Fibroblast of pulmonary artery (primary cell): ENCODE measurements around the gene SMIM23.

Experiments
- DNase-seq: peaks from one replicate; pipeline ENCODE4 v3.0.0-alpha.2; 2010; ENCODE audit warnings: low read depth
- H3K4me3 ChIP-seq: replicated peaks from 2 replicates; pipeline ENCODE4 v1.5.1; 2011; ENCODE audit warnings: low read depth, mild to moderate bottlenecking, control low read depth, low read length, moderate library complexity
- TF ChIP-seq, protein P1 (sequence below): IDR thresholded peaks from 2 replicates; pipeline ENCODE4 v1.5.1; 2011; ENCODE audit warnings: mild to moderate bottlenecking, control low read depth, low read length, inconsistent platforms; ENCODE audit errors: missing control alignments

SMIM23 gene

DNA sequence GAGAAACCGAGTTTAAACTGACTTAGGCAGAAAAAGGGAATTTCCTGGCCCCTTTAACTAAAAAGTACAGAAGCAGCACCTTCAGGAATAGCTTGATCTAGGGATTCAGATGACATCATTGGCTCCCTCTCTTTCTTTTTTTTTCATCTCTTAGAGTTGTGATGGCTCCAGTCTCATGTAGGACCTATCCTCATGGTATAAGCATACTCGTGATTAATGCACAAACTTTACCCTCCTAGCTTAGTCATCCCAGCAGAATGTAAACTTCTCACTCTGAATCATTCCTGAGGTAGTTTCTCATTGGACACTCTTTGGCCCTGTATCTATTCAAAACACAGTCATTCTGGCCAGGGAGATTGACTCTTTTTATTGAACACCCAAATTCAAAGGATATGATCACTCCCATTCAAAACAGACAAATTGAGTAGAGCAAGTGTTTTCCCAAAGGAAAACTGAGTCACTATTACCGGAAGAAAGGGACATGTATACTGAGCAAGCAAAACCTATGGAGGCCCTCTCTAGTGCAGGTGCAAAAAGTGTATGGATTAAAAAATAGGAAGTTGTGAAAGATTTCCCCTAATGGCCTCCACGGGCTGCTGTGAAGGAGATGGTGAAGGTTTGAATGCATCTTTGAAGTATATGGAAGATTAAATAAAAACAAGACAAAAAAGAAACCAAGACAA, 27.6 kb upstream of the SMIM23 start:
- TF ChIP-seq, protein P1, sequence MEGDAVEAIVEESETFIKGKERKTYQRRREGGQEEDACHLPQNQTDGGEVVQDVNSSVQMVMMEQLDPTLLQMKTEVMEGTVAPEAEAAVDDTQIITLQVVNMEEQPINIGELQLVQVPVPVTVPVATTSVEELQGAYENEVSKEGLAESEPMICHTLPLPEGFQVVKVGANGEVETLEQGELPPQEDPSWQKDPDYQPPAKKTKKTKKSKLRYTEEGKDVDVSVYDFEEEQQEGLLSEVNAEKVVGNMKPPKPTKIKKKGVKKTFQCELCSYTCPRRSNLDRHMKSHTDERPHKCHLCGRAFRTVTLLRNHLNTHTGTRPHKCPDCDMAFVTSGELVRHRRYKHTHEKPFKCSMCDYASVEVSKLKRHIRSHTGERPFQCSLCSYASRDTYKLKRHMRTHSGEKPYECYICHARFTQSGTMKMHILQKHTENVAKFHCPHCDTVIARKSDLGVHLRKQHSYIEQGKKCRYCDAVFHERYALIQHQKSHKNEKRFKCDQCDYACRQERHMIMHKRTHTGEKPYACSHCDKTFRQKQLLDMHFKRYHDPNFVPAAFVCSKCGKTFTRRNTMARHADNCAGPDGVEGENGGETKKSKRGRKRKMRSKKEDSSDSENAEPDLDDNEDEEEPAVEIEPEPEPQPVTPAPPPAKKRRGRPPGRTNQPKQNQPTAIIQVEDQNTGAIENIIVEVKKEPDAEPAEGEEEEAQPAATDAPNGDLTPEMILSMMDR = no peak
- peak; percentile 67 for DNase-seq

DNA sequence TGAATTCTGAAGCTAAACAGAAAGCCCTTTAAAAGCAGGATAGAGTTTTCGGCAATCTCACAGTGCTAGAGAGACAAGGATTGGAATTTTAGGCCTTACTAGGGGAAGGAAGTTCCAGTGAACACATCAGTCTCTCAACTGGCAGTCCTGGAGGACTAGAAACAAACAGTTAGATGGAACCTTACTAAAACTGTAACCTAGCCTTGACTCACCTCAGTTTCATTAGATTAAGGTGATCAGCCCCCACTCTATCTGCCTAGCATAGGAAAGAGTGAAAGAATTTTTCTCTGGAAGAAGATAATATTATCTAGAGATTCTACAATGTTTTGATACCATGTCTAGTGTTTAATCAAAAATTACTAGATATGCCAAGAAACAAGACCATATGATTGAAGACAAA, 25.8 kb upstream of the SMIM23 start:
- no peak overlapping the region for H3K4me3 ChIP-seq
- DNase-seq = no peak
- TF ChIP-seq, protein P1 = no peak

More for the DNA sequence above, 27.6 kb upstream of the SMIM23 start:
- H3K4me3 ChIP-seq = no peak overlapping the region

DNA sequence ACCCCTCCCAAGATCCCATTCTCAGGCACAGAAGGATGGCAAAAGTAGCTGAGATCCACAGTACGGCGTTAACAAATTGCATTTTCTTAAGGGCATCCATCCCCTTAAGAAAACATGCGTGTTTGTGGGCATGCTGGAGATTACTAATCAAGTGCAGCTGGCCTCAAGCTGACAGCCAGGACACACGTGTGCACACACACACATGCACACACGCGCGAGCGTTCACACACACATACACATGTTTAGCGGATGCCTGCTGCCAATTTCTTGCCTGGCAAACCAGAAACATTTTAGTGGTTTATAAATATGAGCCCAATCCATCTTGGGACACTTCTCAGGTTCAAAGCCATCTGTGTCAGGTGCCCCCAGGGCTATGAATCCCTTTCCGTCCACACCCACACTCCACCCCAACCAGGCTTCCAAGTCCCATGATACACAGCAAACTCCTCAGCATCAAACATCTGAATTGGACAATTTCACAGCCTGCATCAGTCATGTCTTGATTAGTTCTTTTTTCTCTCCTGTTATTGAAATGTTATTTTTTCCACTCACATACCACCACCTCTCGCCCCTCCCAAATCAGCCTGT, 23.5 kb upstream of the SMIM23 start:
- no peak overlapping the region for H3K4me3 ChIP-seq
- DNase-seq = no peak
- TF ChIP-seq, protein P1 = no peak

DNA sequence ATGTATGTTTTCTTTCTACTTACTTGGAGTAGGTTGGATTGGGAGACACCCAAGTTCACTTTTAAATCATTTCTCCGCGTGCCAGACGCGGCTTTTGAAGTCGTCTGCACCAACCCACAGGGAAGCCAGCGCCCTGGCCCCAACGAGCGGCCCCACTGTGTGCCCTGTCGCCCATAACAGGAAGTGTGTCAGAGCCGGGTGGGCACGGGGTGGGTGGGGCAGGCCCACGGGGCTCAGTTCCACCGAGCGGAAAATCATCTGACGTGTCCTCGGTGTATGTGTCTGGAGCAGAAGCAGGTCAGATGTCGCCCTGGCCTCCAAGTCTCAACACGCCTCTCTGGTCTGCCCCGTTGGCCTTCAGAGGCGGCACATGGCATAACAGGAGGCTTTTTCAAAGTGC, 22.7 kb upstream of the SMIM23 start:
- no peak for DNase-seq
- TF ChIP-seq, protein P1 = no peak
- no peak overlapping the region for H3K4me3 ChIP-seq

DNA sequence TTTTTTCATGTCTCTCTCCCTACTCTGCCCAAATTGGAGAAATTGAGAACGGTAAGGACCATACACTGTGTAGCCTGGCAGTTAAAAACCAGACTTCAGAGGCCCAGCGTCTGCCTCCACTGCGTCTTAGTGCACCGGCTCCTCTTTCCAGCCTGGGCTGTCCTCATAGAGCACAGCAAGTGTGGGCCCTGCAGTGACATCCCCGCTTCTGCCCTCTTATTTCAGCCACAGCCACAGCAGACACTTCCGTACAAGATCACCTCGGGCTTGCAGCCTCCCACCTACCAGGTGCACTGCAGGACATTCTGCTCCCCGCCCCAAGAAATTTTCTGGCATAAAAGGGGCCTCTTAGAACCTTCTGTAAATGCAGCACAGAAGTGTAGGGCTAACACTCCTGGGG, 21.4 kb upstream of the SMIM23 start:
- no peak overlapping the region for H3K4me3 ChIP-seq
- TF ChIP-seq, protein P1 = no peak
- no peak for DNase-seq

DNA sequence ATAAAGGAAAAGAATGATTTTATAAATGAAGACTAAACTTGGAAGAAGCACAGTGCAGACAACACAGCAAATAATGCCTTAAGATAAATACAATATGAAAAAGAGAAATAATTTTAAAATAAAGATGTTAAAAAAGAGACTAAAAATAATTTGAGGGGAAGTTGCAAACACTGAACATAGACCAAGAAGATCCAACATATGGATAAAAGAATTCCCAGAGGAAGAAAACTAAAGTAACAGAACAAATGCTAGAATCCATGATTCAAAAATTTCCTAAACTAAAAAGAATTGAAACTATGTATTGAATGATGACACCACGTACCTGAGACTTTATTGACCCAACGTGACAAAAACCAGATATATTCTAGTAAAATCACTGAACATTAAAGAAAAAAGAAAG, 18.7 kb upstream of the SMIM23 start:
- DNase-seq = no peak
- TF ChIP-seq, protein P1 = no peak
- H3K4me3 ChIP-seq = no peak overlapping the region

DNA sequence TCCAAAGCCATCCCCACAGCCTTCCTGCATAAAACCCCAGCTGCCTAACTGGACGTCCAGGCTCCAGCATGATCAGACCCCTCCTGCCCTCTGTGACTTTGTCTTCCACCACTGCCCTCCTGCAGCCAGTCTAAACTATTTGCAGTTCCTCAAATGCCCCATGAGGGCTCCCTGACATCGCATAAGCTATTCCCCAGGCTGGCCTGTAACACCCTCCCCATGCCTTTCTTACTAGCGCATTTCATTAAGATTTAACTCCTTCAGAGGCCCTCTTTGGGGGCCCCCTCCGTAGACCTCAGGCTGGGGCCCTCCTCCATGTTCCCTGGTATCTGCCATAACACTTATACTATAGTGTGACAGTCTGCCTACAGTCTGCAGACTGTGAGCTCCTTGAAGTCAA, 15.5 kb upstream of the SMIM23 start:
- TF ChIP-seq, protein P1 = no peak
- H3K4me3 ChIP-seq = no peak overlapping the region
- DNase-seq = no peak
